NB4 (cell line): ENCODE measurements around the gene KIF1A.

ENCODE experiments used
- DNase-seq: peaks from one replicate; pipeline ENCODE4 v3.0.0; 2010; ENCODE audit warnings: low read depth
- H3K4me3 ChIP-seq: one replicate; pipeline ENCODE4 v1.5.1; 2011; ENCODE audit warnings: mild to moderate bottlenecking, low read depth, low read length, moderate library complexity
- MAX ChIP-seq: IDR thresholded peaks from 2 replicates; pipeline ENCODE4 v1.6.1; 2011; ENCODE audit warnings: low read depth, low read length
- MYC ChIP-seq: IDR thresholded peaks from 2 replicates; pipeline ENCODE4 v1.6.1; 2011; ENCODE audit warnings: low read depth, low read length
- POLR2A ChIP-seq: IDR thresholded peaks from 2 replicates; pipeline ENCODE4 v1.6.1; 2011; ENCODE audit warnings: mild to moderate bottlenecking; ENCODE audit not compliant: insufficient read length; ENCODE audit errors: extremely low read depth
- TF ChIP-seq, protein P1 (sequence below): IDR thresholded peaks from one replicate; pipeline ENCODE4 v1.5.1; 2012; ENCODE audit warnings: low read depth, low read length

The KIF1A gene

DNA sequence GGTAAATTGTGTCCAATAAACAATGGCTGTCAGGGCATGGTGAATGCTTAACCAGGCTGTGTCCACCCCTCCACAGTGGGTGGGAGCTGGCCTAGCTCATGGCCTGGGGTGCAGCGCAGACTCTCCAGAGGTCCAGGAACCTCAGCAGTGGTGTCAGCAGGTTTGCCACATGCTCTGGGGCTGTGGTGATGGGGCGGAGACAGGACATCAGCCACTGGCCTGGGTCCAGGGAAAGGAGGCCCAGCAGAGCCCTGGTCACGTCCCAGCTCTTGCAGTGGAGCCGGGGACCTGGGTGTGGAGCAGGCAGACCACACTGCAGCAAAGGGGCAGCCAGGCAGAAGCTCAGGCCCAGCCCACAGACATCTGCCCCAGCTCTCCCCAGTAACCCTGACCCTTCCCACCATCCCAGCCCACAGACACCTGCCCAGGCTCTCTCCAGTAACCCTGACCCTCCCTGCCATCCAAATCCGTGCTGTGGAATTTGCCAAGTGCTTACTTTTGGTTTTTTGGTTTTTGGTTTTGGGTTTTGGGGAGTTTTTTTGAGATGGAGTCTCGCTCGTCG, 13.8 kb upstream of the KIF1A start:
- no peak for DNase-seq
- TF ChIP-seq, protein P1, sequence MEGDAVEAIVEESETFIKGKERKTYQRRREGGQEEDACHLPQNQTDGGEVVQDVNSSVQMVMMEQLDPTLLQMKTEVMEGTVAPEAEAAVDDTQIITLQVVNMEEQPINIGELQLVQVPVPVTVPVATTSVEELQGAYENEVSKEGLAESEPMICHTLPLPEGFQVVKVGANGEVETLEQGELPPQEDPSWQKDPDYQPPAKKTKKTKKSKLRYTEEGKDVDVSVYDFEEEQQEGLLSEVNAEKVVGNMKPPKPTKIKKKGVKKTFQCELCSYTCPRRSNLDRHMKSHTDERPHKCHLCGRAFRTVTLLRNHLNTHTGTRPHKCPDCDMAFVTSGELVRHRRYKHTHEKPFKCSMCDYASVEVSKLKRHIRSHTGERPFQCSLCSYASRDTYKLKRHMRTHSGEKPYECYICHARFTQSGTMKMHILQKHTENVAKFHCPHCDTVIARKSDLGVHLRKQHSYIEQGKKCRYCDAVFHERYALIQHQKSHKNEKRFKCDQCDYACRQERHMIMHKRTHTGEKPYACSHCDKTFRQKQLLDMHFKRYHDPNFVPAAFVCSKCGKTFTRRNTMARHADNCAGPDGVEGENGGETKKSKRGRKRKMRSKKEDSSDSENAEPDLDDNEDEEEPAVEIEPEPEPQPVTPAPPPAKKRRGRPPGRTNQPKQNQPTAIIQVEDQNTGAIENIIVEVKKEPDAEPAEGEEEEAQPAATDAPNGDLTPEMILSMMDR, result no peak
- TF ChIP-seq POLR2A, result no peak
- TF ChIP-seq MAX, result no peak
- no peak for TF ChIP-seq MYC
- no peak overlapping the region for H3K4me3 ChIP-seq

GRCh38 chr2:240832921-240833494, 13.0 kb upstream of the KIF1A start:
- no peak for DNase-seq
- TF ChIP-seq, protein P1, result no peak
- no peak for TF ChIP-seq POLR2A
- TF ChIP-seq MAX, result no peak
- no peak for TF ChIP-seq MYC
- H3K4me3 ChIP-seq, result no peak overlapping the region

GRCh38 chr2:240832205-240832727, 12.2 kb upstream of the KIF1A start:
- peak; percentile 87 for DNase-seq
- H3K4me3 ChIP-seq, result no peak overlapping the region
- TF ChIP-seq POLR2A (no peak), MYC (no peak)

GRCh38 chr2:240831594-240832204, 11.7 kb upstream of the KIF1A start:
- H3K4me3 ChIP-seq, result no peak overlapping the region
- no peak for DNase-seq
- TF ChIP-seq POLR2A (no peak), MAX (no peak), MYC (no peak)
- TF ChIP-seq, protein P1, result no peak

DNA sequence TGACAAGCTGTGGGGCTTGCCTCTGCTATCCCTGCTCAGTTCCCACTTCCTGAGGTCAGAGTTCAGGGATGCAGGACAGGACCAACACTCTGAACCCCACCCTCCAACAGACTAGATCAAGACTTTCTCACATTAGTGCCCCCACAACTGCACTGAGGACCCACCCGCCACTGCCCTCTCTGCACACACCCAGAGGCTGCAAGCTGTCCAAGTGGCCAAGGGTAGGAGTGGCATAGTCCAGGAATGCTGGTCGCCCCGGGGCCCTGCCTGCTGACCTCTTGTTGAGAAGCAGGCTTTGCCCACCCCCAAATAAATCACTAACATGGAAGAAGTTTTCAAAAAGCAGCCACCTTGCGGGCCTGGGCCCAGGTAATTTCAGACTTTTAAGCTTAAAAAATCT, 5.5 kb upstream of the KIF1A start:
- DNase-seq, result no peak
- TF ChIP-seq MYC, result no peak
- TF ChIP-seq, protein P1, result no peak
- TF ChIP-seq POLR2A, result no peak
- no peak for TF ChIP-seq MAX
- H3K4me3 ChIP-seq, result no peak overlapping the region
